Activated CD8-positive, alpha-beta memory T cell treated with anti-CD3 and anti-CD28 coated beads for 1 hour (primary cell): Measurements from ENCODE around the gene IZUMO4.

Experiments used
- DNase-seq, 2 donors: peaks; one replicate each; pipeline ENCODE4 v3.0.0-alpha.2; 2020; ENCODE audit warnings: low read depth in 1 of 2; ENCODE audit errors: extremely low read depth in 1 of 2

The IZUMO4 gene

GRCh38 chr19:2142173-2142829 lies 45.6 kb downstream of the IZUMO4 start:
- no peak for DNase-seq

DNA sequence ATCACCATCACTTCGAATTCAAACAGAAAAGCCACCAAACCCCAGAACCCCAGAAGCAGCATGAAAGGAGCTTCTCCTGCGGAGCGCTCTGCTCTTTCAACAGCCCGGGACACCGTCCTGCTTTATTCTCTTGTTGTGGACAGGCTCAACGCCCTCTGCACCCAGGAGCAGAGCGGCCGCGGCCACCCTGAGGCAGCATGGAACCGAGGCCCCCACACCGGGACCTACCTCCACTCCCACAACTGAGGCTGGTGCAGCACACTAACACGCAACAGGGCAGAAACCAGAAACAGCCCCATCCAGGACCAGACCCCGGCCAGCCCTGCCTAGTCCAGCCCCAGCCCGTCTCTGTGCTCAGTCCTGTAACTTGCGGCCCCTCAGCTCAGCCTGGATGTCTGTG lies 47.5 kb downstream of the IZUMO4 start:
- no peak for DNase-seq

- no peak for DNase-seq
Observed at GRCh38 chr19:2145831-2146241, 49.1 kb downstream of the IZUMO4 start.

DNA sequence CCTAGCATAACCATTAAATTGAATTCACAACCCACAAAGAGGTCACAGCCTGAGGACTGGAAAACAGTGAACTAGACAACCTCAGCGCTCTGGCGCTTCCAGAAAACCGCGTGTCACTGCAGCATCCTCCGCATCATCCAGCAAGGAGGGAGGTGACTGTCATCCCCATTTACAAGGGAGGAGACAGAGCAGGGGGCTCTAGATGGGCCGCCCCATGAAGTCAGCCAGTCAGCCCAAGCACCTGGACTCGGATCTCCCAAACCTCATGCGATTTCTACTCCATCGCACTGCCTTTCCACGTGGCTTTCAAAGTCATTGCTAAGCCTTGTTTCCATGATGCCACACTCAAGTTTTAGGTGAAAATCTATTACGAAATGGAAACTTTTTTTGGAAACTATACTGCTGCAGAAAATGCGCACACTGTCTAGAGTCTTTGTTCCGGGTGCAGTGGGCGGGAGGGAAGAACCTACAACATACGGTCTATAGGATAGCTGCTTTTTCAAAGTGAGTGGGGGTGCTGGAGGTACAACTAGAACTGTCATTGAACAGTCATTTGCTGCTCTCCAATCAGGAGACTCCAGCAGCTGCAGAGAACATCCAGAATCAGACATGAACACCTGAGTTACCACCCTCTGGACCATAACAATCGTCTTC lies 51.9 kb downstream of the IZUMO4 start:
- DNase-seq: no peak
